ENCODE data around the gene PLCH1. TPM values are rescaled to one million over a fixed set of nuclear protein-coding genes. Genes with fewer than 3 reads are reported as not detected.

The PLCH1 gene
- total and polyA plus RNA-seq, 2 experiments from 2014 or later: 2.7 to 6.2 TPM

- Histone ChIP-seq H3K36me3 (no peaks in the 10 kb centered on the region), H3K27ac (no peak overlapping the region), H3K9me3 (ENCODE audit: low read depth) (no peaks in the 10 kb centered on the region), H3K4me3 (no peak overlapping the region), H3K4me1 (ENCODE audit: low read depth) (peaks cover 12% of the 10 kb centered on the region), H3K27me3 (no peaks in the 10 kb centered on the region)
- TF ChIP-seq, protein P1, sequence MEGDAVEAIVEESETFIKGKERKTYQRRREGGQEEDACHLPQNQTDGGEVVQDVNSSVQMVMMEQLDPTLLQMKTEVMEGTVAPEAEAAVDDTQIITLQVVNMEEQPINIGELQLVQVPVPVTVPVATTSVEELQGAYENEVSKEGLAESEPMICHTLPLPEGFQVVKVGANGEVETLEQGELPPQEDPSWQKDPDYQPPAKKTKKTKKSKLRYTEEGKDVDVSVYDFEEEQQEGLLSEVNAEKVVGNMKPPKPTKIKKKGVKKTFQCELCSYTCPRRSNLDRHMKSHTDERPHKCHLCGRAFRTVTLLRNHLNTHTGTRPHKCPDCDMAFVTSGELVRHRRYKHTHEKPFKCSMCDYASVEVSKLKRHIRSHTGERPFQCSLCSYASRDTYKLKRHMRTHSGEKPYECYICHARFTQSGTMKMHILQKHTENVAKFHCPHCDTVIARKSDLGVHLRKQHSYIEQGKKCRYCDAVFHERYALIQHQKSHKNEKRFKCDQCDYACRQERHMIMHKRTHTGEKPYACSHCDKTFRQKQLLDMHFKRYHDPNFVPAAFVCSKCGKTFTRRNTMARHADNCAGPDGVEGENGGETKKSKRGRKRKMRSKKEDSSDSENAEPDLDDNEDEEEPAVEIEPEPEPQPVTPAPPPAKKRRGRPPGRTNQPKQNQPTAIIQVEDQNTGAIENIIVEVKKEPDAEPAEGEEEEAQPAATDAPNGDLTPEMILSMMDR (IDR thresholded peaks at IDR 0.05; ENCODE audit: low read depth, low read length): no peak
- peak; percentile 10 to 48 for DNase-seq (ENCODE audit: low read depth in 1 of 2, low spot score in 1 of 2)
These were observed 1.1 kb upstream of the PLCH1 start for GRCh38 chr3:155745795-155746550.

DNA sequence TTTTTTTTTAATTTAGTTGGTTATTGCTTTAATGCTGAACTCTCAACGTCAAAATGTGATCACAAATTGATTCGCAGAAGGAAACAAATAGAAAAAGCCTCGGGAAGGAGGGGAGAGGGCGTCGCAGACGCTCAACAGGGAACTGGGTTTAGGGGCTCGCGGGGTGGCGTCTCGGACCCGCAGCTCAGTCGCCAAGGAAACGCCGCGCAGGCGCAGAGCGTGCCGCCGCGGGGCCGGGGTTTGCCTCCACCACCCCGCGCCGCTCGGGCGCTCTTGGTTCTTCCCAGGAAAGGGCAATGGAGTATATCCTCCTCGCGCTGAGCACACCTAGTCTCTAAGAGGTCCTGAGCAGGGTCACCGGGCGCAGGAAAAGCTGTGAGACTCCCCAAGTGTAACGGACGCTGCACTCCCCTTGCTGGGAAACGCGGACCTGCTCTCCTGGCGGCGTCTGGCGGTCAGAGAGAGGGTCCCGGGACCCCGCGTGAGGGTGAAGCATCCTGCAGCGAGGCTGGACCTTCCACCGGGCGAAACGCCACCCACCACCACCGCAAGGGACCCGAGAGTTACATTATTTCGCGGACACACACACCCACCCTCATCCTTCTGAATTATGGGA, 753 bp downstream of the PLCH1 start:
- Histone ChIP-seq H3K9me3 (ENCODE audit: low read depth) (no peaks in the 10 kb centered on the region), H3K4me1 (ENCODE audit: low read depth) (peaks cover 12% of the 10 kb centered on the region), H3K27ac (no peak overlapping the region), H3K36me3 (no peaks in the 10 kb centered on the region), H3K4me3 (peak overlapping the region; percentile 81), H3K27me3 (no peaks in the 10 kb centered on the region)
- TF ChIP-seq, protein P1 (IDR thresholded peaks at IDR 0.05; ENCODE audit: low read depth, low read length): no peak
- peak; percentile 27 to 77 for DNase-seq (ENCODE audit: low read depth in 1 of 2, low spot score in 1 of 2)

GRCh38 chr3:155743606-155744005, 1.3 kb downstream of the PLCH1 start:
- Histone ChIP-seq H3K4me1 (ENCODE audit: low read depth) (peaks cover 12% of the 10 kb centered on the region), H3K9me3 (ENCODE audit: low read depth) (no peaks in the 10 kb centered on the region), H3K4me3 (peak overlapping the region; percentile 81), H3K36me3 (no peaks in the 10 kb centered on the region), H3K27ac (no peak overlapping the region), H3K27me3 (no peaks in the 10 kb centered on the region)
- TF ChIP-seq, protein P1 (IDR thresholded peaks at IDR 0.05; ENCODE audit: low read depth, low read length): no peak
- DNase-seq (ENCODE audit: low read depth in 1 of 2, low spot score in 1 of 2): no peak

DNA sequence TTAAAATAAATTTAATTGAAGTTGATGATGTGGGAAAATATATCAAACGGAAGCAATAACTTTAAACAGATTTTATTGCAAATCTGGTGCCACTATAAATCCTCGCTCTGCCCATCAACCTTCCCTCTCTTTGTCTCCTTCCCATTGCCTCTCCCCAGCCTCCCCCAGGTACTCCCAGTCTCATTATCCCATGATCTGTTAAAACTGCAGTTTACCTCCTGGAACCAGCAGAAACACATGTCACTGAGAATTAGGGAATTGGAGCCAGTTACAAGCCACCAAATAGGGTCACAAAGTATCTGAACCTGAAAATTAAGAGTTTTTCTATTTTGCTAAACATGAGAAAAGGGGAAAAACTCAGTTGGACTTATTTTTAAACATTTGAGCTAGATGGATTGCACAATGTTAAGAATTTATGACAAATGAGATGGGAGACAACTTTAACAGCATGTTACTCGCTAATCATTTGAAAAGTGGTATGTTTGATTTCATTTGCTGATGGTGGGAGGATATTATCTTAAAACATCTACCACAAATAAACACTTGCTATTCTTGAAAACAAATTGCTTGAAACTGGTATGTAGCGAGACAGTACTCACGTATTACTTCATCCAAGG, 2.4 kb downstream of the PLCH1 start:
- H3K4me3 ChIP-seq: no peak overlapping the region
- no peak for DNase-seq (ENCODE audit: low read depth in 1 of 2, low spot score in 1 of 2)
- no peak overlapping the region for H3K27ac ChIP-seq
- H3K27me3 ChIP-seq: no peaks in the 10 kb centered on the region
- H3K36me3 ChIP-seq: no peaks in the 10 kb centered on the region
- TF ChIP-seq, protein P1 (IDR thresholded peaks at IDR 0.05; ENCODE audit: low read depth, low read length): no peak
- peaks cover 19% of the 10 kb centered on the region for H3K4me1 ChIP-seq (ENCODE audit: low read depth)
- no peaks in the 10 kb centered on the region for H3K9me3 ChIP-seq (ENCODE audit: low read depth)

GRCh38 chr3:155741603-155742002, 3.3 kb downstream of the PLCH1 start:
- Histone ChIP-seq H3K9me3 (ENCODE audit: low read depth) (no peaks in the 10 kb centered on the region), H3K27me3 (no peaks in the 10 kb centered on the region), H3K4me3 (no peak overlapping the region), H3K27ac (no peak overlapping the region), H3K4me1 (ENCODE audit: low read depth) (peaks cover 20% of the 10 kb centered on the region), H3K36me3 (no peaks in the 10 kb centered on the region)
- TF ChIP-seq, protein P1 (IDR thresholded peaks at IDR 0.05; ENCODE audit: low read depth, low read length): no peak
- DNase-seq (ENCODE audit: low read depth in 1 of 2, low spot score in 1 of 2): no peak
